ENCODE data around the gene ZER1. TPM values are rescaled to one million over a fixed set of nuclear protein-coding genes. Genes with fewer than 3 reads are reported as not detected.

Gene ZER1
- total and polyA plus RNA-seq, 8 donors, result 16.3 to 214 (median 40.9) TPM

GRCh38 chr9:128712451-128713410, 59.0 kb downstream of the ZER1 start:
- no peak for DNase-seq
- intact Hi-C loops (cut with DNase I; ENCODE audit: low total_unique reads), result no loop called here
- Histone ChIP-seq H3K4me3 (no peak overlapping the region), H3K4me1 (no peaks in the 10 kb centered on the region), H3K36me3 (peaks cover 0 to 28% (median 17%) of the 10 kb centered on the region in 4 donors), H3K27ac (no peak overlapping the region), H3K27me3 (no peaks in the 10 kb centered on the region), H3K9me3 (no peaks in the 10 kb centered on the region)
- TF ChIP-seq EP300 (IDR thresholded peaks at IDR 0.05) (no peak), POLR2A (IDR thresholded peaks at IDR 0.05) (no peak), CTCF (IDR thresholded peaks at IDR 0.05) (no peak), POLR2AphosphoS5 (IDR thresholded peaks at IDR 0.05) (no peak)
- WGBS, 5 donors, result 93 to 95% (median 94%) methylated on average over 12 to 26 of the region's 26 CpGs

- Histone ChIP-seq H3K4me1 (peaks cover 12 to 17% (median 14%) of the 10 kb centered on the region in 4 donors), H3K27me3 (no peaks in the 10 kb centered on the region), H3K9me3 (no peaks in the 10 kb centered on the region), H3K36me3 (peaks cover 0 to 13% (median 2%) of the 10 kb centered on the region in 4 donors), H3K27ac (no peak overlapping the region), H3K4me3 (no peak overlapping the region)
- intact Hi-C loops (cut with DNase I; ENCODE audit: low total_unique reads), result no loop called here
- TF ChIP-seq EP300 (IDR thresholded peaks at IDR 0.05) (no peak), POLR2A (IDR thresholded peaks at IDR 0.05) (no peak), POLR2AphosphoS5 (IDR thresholded peaks at IDR 0.05) (no peak), CTCF (IDR thresholded peaks at IDR 0.05) (no peak)
- DNase-seq, result no peak
- WGBS, 5 donors, result 93 to 98% (median 95%) methylated on average over 8 of the region's 8 CpGs
These were observed 64.3 kb downstream of the ZER1 start for GRCh38 chr9:128707446-128707845.

GRCh38 chr9:128706671-128707381, 64.9 kb downstream of the ZER1 start:
- no peak overlapping the region for H3K27ac ChIP-seq
- H3K9me3 ChIP-seq, result no peaks in the 10 kb centered on the region
- H3K4me1 ChIP-seq, result peaks cover 12 to 19% (median 16%) of the 10 kb centered on the region in 4 donors
- 80 to 91% (median 83%) methylated on average over 20 to 23 of the region's 23 CpGs for WGBS, 5 donors
- H3K27me3 ChIP-seq, result no peaks in the 10 kb centered on the region
- TF ChIP-seq CTCF (IDR thresholded peaks at IDR 0.05) (no peak), EP300 (IDR thresholded peaks at IDR 0.05) (no peak), POLR2AphosphoS5 (IDR thresholded peaks at IDR 0.05) (no peak)
- H3K4me3 ChIP-seq, result no peak overlapping the region
- DNase-seq, result no peak
- intact Hi-C loops (cut with DNase I; ENCODE audit: low total_unique reads), result no loop called here
- peaks cover 0 to 11% (median 2%) of the 10 kb centered on the region in 4 donors for H3K36me3 ChIP-seq

- Histone ChIP-seq H3K27me3 (no peaks in the 10 kb centered on the region), H3K4me1 (peaks cover 12 to 19% (median 16%) of the 10 kb centered on the region in 4 donors), H3K9me3 (no peaks in the 10 kb centered on the region), H3K36me3 (peaks cover 0 to 11% (median 2%) of the 10 kb centered on the region in 4 donors), H3K4me3 (no peak overlapping the region), H3K27ac (no peak overlapping the region)
- WGBS, 5 donors, result 88 to 100% (median 95%) methylated on average over 1 of the region's 1 CpG
- no peak for DNase-seq
- TF ChIP-seq POLR2A (IDR thresholded peaks at IDR 0.05), result no peak
- no peak for TF ChIP-seq CTCF (IDR thresholded peaks at IDR 0.05)
- no peak for TF ChIP-seq POLR2AphosphoS5 (IDR thresholded peaks at IDR 0.05)
- TF ChIP-seq EP300 (IDR thresholded peaks at IDR 0.05), result no peak
- intact Hi-C loops (cut with DNase I; ENCODE audit: low total_unique reads), result no loop called here
These were observed 65.7 kb downstream of the ZER1 start for GRCh38 chr9:128706045-128706444.
